Urothelium cell line (cell line): ENCODE results near the gene DOCK9.

ENCODE experiments used
- DNase-seq: peaks from one replicate; pipeline ENCODE4 v3.0.0; 2011; ENCODE audit warnings: low spot score, mixed read lengths
- FAIRE-seq: peaks from 2 replicates; lab custom pipeline; 2011; peaks lifted over from hg19 to GRCh38; lab: Jason Lieb, UNC

The DOCK9 gene

DNA sequence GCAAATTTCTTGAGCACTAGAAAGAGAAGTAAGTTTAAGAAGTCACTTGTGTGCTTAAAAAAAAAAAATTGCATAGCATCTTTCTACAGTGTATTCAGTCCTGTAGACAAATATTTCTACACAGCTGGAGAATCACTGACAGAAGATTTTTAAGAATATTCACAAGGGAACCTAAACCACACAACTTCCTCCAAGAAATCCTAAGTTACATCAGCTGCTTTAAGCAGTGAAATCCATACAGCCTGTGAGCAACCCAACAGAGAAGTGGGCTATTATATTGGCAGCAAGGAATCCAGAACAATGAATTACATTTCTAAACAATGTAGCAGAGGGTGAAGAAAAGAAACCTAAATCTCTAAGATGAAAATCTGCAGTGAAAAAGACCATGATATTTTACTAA, 1.5 kb downstream of the DOCK9 start:
- DNase-seq (no peak), FAIRE-seq (no peak)

DNA sequence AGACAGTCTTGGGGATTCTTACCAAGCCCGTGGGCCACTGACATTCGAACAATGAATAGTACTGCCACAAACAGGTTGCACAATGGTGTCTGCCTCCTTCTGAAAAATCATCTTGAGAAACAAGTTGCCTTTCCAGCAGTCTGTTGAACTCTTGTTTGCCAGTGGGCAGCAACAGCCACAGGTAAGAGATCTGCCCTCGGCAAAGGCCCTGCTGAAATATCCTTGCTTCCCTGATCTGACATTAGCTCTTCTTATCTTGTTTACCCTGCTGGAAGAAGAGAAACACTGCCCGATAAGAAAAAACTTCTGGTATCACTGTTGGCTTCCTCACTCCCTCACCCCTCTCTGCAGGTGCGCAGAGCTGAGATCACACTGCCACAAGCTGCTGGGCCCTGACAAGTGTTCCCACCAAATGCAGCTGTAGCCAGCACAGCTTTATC, 2.0 kb downstream of the DOCK9 start:
- DNase-seq (no peak), FAIRE-seq (no peak)

DNA sequence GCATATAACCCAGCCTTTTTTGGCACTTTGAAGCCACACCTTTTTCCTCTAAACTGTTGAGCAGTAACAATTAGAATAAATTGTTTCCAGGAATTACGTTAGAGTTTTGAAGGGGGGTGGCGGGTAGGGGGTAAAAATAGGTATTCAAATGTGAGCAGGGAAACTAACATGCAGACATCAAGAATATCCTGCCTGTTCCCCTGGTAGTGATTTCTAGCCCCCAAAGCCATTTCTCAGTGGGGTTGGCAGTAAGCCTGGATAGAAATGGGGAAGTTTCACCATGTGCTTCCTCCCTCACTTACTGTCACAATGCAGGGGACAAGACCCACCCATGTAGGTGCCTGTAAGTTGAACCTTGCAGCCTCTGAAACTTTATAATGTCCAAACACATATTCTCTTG, 3.8 kb downstream of the DOCK9 start:
- no peak for FAIRE-seq
- DNase-seq, result no peak

DNA sequence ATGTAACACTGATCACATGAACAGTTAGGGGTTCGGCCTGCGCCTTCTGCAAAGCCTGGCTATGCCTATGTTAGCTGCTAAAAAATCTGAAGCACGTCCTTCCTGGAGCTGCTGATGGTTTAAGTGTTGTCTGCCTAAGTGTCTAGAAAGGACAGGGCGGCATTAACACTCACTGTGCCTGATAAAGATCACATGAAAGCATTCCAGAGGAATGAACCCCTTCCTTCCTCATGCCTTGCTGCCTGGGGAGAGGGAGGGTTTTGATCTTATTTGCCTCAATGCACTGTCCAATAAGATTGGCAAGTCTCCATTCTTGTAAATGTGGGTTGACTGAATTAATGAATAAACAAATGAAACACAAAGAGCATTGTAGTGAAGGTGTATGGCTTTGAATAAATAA, 5.2 kb downstream of the DOCK9 start:
- DNase-seq (no peak), FAIRE-seq (no peak)

DNA sequence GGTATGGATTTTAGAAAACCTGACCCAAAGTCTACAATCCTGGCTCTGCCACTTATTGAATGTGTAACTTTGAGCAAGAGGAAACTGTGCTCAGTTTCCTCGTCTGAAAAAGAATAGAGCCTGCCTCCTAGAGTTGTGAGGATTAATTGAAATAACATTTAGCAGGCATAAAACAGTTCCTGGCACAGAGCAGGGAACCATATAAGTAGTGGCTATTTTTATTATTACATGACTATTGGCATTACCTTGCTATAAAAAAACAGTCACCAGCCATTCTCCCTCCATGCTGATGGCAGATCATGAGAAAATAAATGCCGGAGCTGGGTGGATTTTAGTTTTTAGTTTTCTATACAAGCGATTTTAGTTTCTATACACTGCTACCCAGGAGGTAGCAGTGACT, 5.8 kb downstream of the DOCK9 start:
- no peak for FAIRE-seq

DNA sequence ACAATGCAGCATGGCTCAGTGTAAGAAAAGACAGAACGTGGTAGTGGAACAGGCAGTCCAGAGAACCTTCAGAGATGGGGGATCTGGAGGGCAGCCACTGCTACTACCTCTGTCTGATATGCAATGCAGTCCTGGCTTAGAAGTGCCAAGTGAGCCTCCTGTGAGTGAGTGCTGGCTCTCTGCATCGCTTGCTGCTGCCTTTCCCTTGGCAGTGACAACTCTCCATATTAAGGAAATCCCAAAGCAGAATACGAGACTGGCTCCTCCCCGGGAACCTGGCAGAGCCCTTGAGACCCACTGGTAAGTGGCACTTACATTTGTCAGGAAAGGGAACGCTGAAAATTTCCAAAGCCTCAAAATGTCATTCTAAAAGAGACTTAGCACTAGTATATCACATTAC, 7.5 kb downstream of the DOCK9 start:
- DNase-seq, result no peak
- FAIRE-seq, result no peak

More for the DNA sequence above, 5.8 kb downstream of the DOCK9 start:
- no peak for DNase-seq

DNA sequence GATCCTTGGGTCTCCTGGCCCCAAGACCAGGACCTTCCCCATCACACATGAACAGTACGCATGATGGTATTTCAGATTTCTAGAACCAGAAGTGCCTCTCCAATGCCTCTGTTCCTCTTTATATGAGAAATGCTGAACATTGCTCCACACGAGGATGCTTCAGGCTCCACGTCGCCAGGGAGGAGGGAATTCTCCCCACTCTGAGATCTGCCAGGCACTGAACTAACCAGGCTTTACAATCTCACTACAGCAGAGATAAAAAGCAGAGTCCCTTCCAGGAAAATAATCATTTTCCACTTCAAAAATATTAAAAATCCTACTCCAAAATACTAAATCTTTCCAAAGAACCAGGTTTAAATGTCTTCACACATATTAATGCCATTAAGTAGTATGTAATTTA, 10.4 kb downstream of the DOCK9 start:
- no peak for DNase-seq
- FAIRE-seq, result no peak

DNA sequence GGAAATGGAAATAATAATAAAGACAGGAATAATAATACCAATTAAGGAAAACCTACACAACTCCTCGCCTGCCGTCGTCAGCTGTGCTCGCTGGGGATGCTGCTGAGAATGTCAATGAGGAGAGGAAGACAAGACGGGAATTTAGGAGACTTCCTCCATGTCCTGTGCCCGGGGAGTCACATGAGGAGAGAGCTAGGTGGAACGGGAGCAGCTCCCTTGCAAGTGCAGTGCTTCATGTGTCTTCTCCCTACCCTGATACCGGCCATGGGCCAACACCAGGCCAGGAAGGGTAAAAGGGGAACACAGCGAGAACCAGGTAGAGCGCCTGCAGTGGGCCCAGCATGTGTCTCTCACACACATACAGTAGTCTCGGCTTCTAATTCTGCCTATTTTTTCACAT, 11.8 kb downstream of the DOCK9 start:
- FAIRE-seq (no peak), DNase-seq (no peak)

DNA sequence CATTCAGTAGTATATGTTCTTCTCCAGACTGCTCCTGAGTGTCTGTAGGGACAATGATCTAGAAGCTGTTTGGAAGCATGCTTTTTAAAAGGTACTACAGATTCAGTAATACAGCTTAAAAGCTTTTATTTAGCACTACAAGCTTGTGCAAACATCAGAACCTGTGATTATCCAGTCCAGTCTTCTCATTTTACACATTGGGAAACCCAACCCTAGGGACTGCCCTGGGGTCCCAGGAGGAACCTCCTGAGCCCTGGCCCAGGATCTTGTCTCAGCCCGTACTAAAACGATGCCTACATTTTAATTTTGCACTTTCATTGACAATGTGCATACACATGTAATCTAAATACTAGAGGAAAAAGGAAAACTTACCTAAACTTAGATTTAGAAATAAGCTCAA, 12.5 kb downstream of the DOCK9 start:
- no peak for DNase-seq
- FAIRE-seq, result no peak

DNA sequence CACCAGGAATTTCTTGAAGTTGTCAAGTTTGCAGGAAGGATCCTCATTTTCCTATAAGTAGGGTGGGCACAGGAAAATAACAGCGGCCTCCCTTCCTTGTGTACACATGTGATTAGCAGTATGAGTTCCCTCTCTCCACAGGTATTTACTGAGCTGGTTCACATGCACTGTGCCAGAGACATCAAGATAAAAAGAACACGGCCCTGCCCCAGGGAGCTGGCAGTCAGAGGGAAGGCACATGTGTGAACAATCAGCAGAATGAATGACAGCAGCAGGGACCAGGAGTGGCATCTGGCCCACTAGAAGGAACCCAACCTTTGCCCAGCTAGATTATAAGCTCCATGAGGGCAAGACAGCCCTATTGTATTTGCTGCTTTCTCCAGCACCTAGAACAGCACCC, 13.9 kb downstream of the DOCK9 start:
- FAIRE-seq, result no peak
- no peak for DNase-seq

DNA sequence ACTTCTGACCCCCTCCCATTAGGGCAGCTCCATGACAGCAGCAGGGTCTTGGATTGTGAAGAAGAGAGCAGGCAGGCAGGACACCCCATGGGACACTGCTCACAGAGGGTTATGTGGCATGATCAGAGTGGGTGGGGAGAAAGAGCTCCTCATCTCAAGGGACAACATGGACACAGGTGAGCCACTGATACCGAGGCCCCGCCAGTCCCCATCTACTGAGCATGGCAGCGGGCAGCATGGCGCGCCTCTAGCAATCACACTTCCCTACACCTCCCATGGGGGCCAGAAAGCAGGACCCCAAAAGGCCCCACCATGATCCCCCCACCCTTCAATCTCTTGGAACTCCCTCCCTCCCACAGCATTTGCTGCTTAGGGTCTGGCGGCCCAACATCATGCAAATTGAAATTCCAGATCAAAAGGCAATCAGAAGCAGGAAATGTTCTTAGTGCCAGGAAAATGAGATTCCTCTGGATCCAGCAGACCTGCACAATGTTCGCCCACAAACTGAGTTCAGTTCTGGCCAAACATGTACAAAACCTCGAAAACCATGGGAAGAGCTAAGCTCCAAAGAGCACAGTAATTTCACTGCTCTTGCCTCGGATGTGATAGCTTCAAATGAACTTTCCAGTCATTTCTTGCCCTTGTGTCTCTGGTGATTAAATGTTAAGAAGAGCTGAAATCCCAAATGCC, 14.8 kb downstream of the DOCK9 start:
- DNase-seq, result no peak
- no peak for FAIRE-seq

DNA sequence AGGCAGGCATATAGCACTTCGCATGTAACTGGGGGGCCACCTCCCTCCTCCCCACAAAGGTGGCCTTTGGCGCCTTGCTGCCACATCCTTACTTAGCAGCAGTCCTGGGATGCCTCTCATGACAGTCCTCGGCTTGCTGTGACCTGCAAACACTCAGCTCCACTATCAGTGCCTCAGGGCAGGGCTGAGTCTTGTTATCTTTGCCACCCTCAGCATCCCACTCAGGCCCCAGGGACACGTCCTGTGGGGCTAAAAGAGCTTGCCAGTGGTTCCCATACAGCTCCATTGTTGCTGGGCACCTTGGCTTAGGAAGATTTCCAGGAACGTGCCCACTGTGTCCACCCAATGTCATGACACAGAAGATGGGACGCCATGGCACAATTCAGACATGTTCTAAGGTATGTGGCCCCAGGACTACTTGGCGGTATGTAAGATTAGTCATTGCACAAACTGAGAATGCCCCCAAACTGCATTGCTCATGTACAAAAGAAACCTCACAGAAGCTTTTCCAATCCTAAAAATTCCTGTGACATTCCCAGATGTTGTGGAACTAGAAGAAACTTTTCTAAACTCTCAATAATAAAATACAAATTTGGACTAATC, 16.3 kb downstream of the DOCK9 start:
- FAIRE-seq, result no peak
- no peak for DNase-seq

DNA sequence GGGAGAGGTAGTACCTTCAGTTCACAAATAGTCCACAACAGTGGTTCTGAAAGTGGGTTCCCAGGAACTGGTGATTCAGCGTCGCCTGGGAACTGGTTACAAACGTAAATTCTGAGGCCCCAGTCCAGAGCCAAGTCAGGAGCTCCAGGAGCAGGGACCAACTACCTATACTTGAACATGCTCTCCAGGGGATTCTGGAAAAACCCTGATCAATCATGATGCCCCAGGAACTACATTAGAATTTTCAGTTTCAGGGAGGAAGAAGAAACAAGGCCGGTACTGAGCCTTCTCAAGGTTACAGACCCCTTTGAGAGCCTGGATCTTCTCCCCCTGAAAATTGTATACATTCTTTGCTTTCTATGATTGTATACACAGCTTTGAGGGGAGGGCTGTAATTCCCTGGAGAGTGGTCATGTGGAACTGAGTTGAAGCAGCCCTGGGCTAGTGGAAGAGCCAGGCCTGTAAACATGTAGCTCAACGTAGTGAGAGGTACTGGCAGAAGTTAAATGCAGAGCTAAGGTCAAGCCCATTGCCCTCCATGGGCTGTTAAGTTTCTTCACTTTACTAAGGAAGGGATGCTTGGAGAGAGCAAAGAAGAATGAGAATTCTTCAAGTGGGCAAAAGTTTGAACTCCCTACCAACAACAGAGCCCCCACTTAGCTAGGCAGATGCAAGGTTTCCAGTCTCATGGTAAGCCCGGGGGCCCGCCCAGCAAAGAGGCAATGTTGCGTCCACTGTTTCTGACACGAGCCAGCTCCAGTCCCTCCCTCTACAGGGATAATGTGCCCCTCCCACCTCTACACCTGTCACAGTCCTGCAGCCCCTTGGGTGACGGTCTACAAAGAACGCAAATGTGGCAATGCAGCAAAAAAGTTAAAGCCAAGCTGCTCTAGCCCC, 17.0 kb downstream of the DOCK9 start:
- FAIRE-seq (no peak), DNase-seq (no peak)

DNA sequence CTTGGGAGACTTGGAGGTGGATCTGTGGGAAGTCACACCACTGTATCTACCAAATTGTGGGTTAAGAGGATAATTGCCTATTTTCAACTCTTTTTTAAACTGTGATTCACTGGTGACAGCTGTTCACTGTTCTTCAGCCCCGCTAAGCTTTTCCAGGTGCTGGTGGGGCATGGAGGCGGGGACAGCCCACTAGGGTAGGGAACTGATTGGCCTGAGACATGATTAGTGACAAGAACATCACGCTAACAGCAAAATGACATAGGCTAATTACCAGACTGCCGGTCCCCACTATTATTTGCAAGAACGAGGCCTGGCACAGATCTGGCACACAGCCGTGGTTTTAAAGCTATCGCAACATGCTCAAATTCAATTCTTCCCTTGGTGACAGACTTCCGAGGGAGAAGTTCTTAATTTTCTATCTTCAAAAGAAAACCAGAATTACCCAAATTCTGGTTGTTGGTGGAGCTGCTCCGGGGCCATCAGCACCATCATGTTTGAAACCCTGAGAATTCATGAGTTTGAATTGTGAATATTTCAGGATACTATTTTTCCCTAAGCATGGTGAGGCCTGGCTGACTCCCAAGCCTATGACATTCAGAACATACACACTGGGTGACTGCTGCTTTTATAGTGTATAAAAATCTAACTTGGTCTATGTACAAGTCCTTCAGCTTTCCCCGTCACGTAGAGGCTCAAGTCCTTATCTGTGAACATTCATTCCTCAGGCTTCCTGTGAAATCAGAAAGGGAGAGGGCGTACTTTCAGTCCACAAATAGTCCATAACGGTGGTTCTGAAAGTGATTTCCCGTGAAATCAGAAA, 17.9 kb downstream of the DOCK9 start:
- FAIRE-seq (no peak), DNase-seq (no peak)

DNA sequence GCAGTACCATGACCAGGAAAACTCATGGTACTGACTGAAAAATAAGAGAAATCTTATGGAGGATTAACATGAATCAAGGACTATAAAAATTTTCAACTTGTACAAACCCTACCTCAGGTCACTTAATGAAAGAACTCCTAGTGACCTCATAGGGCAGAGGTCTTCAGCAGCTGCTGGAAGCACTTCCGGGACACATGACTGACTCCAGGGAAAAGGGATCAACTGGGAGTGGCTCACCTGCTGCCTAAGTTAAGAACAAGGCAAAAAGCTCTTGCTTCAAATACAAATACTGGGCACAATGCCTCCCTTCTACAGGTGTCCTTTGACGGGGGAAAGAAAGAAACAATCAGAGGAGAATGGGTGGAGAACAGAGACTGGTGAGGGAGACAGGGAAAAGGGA, 18.6 kb downstream of the DOCK9 start:
- FAIRE-seq (no peak), DNase-seq (no peak)

DNA sequence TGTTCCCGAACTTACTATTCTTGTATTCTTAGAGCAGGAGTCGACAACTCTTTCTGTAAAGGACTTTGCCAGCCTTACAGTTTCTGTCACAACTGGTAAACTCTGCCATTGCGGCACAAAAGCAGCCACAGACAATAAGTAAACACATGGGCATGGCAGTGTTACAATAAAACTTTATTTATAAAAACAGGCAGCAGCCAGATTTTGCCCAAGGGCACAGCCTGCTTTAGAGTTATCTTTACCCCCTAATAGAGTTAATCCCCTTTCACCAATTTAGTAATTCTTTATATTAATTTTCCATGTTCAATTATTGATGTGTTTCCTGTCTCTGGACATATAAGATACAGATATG, 19.4 kb downstream of the DOCK9 start:
- DNase-seq, result no peak
- FAIRE-seq, result no peak

DNA sequence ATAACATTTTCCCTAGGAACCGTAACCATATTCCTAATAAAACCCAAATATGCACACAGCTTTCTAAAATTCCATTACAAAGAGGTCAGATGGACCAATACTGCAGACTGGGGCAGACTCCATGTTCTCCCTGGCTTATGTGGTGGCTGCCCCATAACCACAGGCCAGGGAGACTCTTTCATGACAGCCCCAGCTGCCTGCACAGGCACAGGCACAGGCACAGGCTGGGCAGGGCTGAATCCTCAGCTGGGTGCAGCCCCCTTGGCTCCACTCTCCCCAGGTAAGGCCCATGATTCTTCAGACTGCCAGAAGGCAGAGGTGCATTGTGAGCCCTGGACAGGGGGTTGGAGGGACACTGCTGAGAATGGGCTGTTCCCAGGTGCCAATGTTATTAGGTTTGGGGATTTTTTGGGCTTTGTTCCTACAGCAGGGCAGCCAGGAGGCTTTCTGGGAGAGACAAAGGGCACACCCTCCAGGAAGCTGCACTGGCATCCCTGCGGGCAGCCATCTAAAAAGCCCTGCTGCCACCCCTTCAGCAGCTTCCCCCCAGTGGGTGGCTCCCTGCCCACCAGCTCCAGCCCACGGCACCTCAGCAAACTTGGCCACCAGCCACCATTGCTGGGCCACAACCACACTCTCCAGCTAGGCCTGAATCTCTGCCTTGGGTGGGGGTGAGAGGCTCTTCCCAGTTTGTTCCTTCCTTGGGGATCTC, 20.0 kb downstream of the DOCK9 start:
- DNase-seq, result no peak
- no peak for FAIRE-seq

DNA sequence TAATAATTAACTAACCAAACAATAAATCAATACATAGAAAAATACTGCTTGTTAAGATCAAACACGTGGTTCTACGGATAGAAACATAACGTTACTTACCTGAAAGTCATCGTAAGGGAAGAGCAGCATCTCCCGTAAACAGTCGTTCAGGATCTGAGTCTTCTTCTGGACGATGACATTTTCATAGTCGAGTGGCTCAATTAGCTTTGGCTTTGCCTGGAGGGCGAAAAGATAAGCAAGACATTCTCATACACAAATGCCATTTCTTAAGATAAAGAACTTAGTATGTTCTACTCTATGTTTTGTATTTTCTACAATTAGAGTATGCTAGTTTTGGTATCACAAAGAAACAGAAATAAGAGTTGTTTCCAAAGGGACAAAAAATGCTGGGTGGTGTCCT, 22.5 kb downstream of the DOCK9 start:
- no peak for DNase-seq
- FAIRE-seq, result no peak

DNA sequence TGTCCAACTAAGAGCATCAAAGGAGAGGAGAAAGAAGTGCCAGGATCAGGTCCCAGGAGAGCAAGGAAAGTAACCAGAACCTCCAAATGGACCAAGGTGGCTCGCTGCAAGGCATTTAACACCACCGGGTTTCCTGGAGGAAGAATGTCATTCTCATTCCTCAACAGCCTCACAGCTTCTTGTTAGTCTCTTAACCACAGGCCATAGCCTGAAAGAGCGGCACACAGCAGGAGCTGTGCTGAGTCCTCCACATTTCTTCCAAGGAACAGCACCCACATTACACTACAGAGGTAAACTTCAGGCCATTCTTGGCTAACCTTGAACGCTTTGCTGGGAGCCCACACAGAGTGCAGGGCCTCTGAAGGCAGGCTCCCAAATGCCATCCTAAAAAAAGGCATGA, 23.6 kb downstream of the DOCK9 start:
- FAIRE-seq (no peak), DNase-seq (no peak)

DNA sequence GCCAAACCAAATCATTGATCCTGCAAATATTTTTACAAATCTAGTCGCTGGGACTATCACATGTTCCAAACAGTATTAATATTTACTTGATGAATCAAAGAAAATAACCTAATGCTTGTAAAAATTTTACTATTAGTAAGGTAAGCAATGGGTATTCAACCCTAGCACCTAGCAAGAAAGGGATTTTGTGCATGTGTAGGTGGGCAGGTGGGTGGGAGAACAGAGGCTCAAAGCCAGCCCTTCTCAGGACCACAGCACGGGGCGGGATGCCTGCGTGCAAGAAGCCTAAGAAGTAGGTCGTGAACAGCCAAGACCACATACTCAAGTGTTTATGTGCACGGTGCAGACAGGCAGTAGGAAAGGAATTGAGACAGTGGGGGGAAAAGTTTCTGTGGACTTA, 26.6 kb downstream of the DOCK9 start:
- DNase-seq, result no peak
- FAIRE-seq, result no peak

DNA sequence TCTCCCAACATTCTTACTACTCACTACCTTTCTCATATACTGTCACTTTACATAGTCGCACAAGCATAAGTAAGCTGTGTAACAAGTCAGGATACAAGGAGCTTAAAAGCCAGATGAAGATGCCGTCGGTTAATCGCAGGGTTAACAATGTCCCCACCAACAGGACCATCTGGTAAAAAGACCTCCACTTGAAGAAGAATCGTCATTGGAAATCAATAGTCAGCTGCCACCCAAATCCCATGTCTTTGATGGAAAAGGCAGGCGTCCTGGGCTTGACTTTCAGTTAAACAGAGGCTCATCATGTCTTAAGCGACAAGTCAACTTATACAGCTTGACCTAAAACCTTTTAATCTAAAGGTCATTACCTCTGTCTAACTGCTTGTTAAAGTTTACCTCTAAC, 27.2 kb downstream of the DOCK9 start:
- FAIRE-seq (no peak), DNase-seq (no peak)
